NCI-H146 treated with DMSO at 0.1 percent for 48 hours (cell line): ENCODE results near the gene MOBP.

Experiments used
- DNase-seq: peaks from one replicate; lab custom pipeline; 2025; ENCODE audit not compliant: unreplicated experiment; lab: John Stamatoyannopoulos, UW

MOBP gene

GRCh38 chr3:39494781-39495180, 27.3 kb downstream of the MOBP start:
- DNase-seq = no peak

GRCh38 chr3:39497753-39498152, 30.3 kb downstream of the MOBP start:
- DNase-seq = no peak

- DNase-seq = no peak
Measured at GRCh38 chr3:39499651-39500273, 32.3 kb downstream of the MOBP start.

- no peak for DNase-seq
Measured at GRCh38 chr3:39501059-39501458, 33.6 kb downstream of the MOBP start.

- no peak for DNase-seq
Measured at GRCh38 chr3:39501968-39502837, 34.7 kb downstream of the MOBP start.

GRCh38 chr3:39502838-39503145, 35.3 kb downstream of the MOBP start:
- no peak for DNase-seq

- DNase-seq = no peak
Measured at GRCh38 chr3:39505866-39506742, 38.6 kb downstream of the MOBP start.

- no peak for DNase-seq
Measured at GRCh38 chr3:39506863-39507262, 39.4 kb downstream of the MOBP start.

- DNase-seq = no peak
Measured at GRCh38 chr3:39513791-39514369, 46.4 kb downstream of the MOBP start.

- DNase-seq = no peak
Measured at GRCh38 chr3:39515681-39516441, 48.4 kb downstream of the MOBP start.

- no peak for DNase-seq
Measured at GRCh38 chr3:39519103-39519502, 51.6 kb downstream of the MOBP start.

- DNase-seq = no peak
Measured at GRCh38 chr3:39519554-39520288, 52.2 kb downstream of the MOBP start.

- no peak for DNase-seq
Measured at GRCh38 chr3:39521456-39521855, 54.0 kb downstream of the MOBP start.

- DNase-seq = no peak
Measured at GRCh38 chr3:39524107-39524506, 56.6 kb downstream of the MOBP start.

- no peak for DNase-seq
Measured at GRCh38 chr3:39528844-39529243, 61.4 kb downstream of the MOBP start.

GRCh38 chr3:39529577-39529976, 62.1 kb downstream of the MOBP start:
- no peak for DNase-seq

- no peak for DNase-seq
Measured at GRCh38 chr3:39531066-39531465, 63.6 kb downstream of the MOBP start.

GRCh38 chr3:39531665-39532064, 64.2 kb downstream of the MOBP start:
- DNase-seq = no peak

- DNase-seq = no peak
Measured at GRCh38 chr3:39532777-39533176, 65.3 kb downstream of the MOBP start.

- DNase-seq = no peak
Measured at GRCh38 chr3:39533226-39533625, 65.7 kb downstream of the MOBP start.
